ENCODE measurements around the gene PHKA2. TPM values are rescaled to one million over a fixed set of nuclear protein-coding genes. Genes with fewer than 3 reads are reported as not detected.

PHKA2 gene
- total RNA-seq, 1 donor from 2014 or later, result 41.2 TPM

DNA sequence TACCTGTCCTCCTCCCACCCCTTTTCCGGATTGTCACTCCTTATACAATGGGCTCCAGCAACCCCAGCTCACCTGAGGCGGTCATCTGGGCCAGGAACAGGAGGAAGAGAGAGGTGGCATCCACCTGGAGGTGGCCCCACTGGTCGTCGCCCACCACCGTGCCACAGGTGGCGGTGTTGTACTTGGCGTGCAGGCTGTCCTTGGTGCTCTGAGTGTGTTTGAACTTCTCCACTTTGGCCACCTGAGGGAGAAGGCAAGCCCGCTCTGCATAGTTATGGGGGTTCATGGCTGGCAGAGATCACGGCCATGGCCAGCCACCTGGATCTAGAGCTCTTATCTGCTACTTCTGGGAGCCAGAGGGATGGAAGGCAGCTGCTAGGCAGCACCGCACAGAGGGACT, 32.9 kb downstream of the PHKA2 start:
- no peak overlapping the region for H3K4me3 ChIP-seq
- H3K9me3 ChIP-seq (replicated peaks), result no peaks in the 10 kb centered on the region
- intact Hi-C loops (cut with micrococcal nuclease), result no loop called here
- H3K27me3 ChIP-seq (ENCODE audit: low read depth), result no peaks in the 10 kb centered on the region
- TF ChIP-seq, protein P1, sequence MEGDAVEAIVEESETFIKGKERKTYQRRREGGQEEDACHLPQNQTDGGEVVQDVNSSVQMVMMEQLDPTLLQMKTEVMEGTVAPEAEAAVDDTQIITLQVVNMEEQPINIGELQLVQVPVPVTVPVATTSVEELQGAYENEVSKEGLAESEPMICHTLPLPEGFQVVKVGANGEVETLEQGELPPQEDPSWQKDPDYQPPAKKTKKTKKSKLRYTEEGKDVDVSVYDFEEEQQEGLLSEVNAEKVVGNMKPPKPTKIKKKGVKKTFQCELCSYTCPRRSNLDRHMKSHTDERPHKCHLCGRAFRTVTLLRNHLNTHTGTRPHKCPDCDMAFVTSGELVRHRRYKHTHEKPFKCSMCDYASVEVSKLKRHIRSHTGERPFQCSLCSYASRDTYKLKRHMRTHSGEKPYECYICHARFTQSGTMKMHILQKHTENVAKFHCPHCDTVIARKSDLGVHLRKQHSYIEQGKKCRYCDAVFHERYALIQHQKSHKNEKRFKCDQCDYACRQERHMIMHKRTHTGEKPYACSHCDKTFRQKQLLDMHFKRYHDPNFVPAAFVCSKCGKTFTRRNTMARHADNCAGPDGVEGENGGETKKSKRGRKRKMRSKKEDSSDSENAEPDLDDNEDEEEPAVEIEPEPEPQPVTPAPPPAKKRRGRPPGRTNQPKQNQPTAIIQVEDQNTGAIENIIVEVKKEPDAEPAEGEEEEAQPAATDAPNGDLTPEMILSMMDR (IDR thresholded peaks at IDR 0.05; ENCODE audit: borderline replicate concordance), result no peak
- no peak overlapping the region for H3K27ac ChIP-seq (replicated peaks)
- DNase-seq, result no peak
- H3K4me1 ChIP-seq, result no peaks in the 10 kb centered on the region
- peaks cover 16% of the 10 kb centered on the region for H3K36me3 ChIP-seq

DNA sequence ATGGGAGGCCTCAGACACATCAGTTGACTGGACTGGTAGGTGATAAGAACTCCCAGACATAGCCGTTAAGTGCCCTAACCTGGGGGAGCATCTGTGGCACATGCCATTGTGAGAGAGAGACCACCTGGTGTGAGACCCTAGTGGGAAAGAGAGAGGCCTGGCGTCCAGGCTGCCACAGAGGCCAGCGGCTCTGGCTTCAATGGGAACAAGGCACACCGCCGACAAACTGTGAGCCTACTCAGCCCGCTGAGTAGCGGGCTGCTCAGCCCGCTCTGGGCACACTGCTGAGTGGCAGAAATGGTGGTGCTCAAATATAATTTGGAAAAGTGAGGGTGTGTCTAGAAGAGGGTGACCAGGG, 34.0 kb downstream of the PHKA2 start:
- H3K9me3 ChIP-seq (replicated peaks), result no peaks in the 10 kb centered on the region
- H3K4me3 ChIP-seq, result no peak overlapping the region
- no peak for DNase-seq
- intact Hi-C loops (cut with micrococcal nuclease), result no loop called here
- no peaks in the 10 kb centered on the region for H3K4me1 ChIP-seq
- peaks cover 16% of the 10 kb centered on the region for H3K36me3 ChIP-seq
- TF ChIP-seq, protein P1 (IDR thresholded peaks at IDR 0.05; ENCODE audit: borderline replicate concordance), result no peak
- no peaks in the 10 kb centered on the region for H3K27me3 ChIP-seq (ENCODE audit: low read depth)
- H3K27ac ChIP-seq (replicated peaks), result no peak overlapping the region

DNA sequence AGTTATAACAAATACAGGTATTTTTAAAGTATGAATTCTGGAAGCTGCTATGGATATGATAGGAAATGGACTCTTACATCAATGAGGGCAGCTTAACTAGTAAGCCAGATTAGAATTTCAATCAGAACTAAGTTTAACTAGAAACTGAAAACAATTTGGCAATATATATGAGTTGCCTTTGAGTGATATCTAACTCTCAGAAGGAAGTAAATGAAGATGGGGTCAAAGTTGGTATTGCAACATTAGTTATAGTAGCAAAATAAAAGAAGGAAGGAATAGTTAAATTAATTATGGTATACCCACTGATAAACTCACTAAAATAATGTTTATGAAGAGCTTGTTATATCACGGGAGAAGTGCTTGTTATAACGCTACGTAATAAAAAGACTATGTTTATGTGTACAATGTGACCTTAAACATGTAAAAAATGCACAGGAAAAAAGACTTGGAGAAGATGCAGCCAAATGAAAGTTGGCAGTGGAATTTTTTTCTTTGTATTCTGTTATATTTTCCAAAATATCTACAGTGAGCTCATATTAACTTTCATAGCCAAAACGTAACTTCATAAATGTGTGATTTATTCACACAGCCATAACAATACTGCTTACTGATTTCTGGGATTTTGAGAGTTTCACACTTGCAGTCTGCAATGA, 34.5 kb downstream of the PHKA2 start:
- no peaks in the 10 kb centered on the region for H3K4me1 ChIP-seq
- H3K27me3 ChIP-seq (ENCODE audit: low read depth), result no peaks in the 10 kb centered on the region
- no peak overlapping the region for H3K27ac ChIP-seq (replicated peaks)
- DNase-seq, result no peak
- peaks cover 16% of the 10 kb centered on the region for H3K36me3 ChIP-seq
- no peaks in the 10 kb centered on the region for H3K9me3 ChIP-seq (replicated peaks)
- TF ChIP-seq, protein P1 (IDR thresholded peaks at IDR 0.05; ENCODE audit: borderline replicate concordance), result no peak
- H3K4me3 ChIP-seq, result no peak overlapping the region
- intact Hi-C loops (cut with micrococcal nuclease), result no loop called here

DNA sequence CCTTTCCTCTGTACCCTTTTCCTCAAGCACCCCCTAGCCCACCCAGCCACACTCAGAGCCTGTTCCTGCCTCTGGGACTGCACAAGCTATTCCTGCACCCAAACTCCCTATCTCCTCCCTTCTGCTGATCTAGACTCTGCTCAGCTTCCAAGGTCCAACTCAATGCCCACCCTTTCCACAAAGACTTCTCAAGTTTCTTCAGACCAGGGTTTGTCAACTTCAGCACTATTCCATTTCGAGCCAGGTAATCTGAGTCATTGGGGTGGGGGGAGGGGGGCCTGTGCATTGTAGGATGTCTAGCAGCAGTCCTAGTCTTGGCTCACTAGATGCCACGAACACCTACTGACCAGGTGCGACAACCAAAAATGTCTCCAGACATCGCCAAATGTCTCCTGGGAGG, 37.3 kb downstream of the PHKA2 start:
- no peak overlapping the region for H3K4me3 ChIP-seq
- H3K36me3 ChIP-seq, result peaks cover 22% of the 10 kb centered on the region
- H3K27ac ChIP-seq (replicated peaks), result no peak overlapping the region
- no peaks in the 10 kb centered on the region for H3K27me3 ChIP-seq (ENCODE audit: low read depth)
- TF ChIP-seq, protein P1 (IDR thresholded peaks at IDR 0.05; ENCODE audit: borderline replicate concordance), result no peak
- DNase-seq, result no peak
- no peaks in the 10 kb centered on the region for H3K4me1 ChIP-seq
- H3K9me3 ChIP-seq (replicated peaks), result no peaks in the 10 kb centered on the region
- intact Hi-C loops (cut with micrococcal nuclease), result no loop called here

DNA sequence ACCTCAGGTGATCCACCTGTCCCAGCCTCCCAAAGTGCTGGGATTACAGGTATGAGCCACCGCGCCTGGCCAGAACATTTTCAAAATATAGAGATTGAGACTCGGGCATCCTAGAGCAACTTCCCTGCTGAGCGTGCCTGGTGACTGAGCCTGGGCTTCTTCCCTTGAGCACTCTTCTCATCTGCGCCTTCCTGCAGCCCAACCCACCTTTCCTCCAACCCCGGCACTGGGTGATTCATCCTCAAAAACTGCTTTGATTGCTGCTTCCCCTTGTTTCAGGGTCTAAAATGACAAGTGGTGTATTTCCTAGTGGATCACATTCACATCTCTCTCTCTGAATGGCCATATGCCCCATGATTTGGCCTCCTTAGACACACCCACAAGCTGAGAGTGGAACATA, 37.8 kb downstream of the PHKA2 start:
- Histone ChIP-seq H3K4me1 (no peaks in the 10 kb centered on the region), H3K36me3 (peaks cover 26% of the 10 kb centered on the region), H3K27ac (replicated peaks) (no peak overlapping the region), H3K27me3 (ENCODE audit: low read depth) (no peaks in the 10 kb centered on the region), H3K9me3 (replicated peaks) (no peaks in the 10 kb centered on the region), H3K4me3 (no peak overlapping the region)
- intact Hi-C loops (cut with micrococcal nuclease), result no loop called here
- TF ChIP-seq, protein P1 (IDR thresholded peaks at IDR 0.05; ENCODE audit: borderline replicate concordance), result no peak
- DNase-seq, result no peak
